HG02938 (cell line): ENCODE data around the gene ASB4.
"Not testable (repeated sequence)": the region's sequence is repeated elsewhere in the genome, so short reads cannot be mapped to it uniquely, and the experiment has no call there.

Experiments used
- ATAC-seq: cut with Tn5 transposase; IDR thresholded peaks from one replicate; pipeline ENCODE4 v1.9.1; 2021; ENCODE audit warnings: mild to moderate bottlenecking, moderate library complexity; ENCODE audit not compliant: unreplicated experiment

The ASB4 gene

DNA sequence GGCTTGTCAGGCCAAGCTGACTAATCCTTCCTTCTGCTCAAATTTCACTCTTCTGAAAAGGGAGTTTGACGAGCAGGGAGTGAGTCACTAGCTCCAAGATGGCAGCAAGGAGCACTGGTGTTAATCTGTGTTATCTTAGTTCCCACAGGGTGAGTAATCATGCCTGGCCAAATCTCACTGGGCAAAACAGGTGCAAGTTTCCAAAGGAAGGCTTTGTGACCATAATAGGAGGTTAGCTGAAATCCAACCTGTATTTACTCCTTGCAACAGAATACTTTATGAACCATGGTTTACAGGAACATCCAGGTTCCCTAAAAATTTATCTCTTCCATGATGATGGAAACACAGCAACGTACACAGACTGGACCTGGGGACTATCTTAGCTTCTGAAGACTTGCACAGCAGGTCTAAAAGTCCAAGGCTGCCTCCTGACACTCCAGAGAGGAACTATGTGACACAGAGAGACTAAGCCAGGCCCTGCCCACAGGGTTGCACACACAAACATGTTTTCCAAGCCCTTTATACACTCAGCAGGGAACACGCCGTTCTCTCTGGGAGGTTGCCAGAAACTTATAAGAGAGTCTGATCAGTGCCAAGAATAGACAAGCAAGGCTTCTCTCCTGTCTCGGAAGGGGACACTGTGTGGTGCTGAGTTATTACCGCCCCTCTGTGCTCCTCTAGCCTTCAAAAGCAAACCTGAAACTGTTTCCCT, 64.2 kb downstream of the ASB4 start:
- no peak for ATAC-seq

DNA sequence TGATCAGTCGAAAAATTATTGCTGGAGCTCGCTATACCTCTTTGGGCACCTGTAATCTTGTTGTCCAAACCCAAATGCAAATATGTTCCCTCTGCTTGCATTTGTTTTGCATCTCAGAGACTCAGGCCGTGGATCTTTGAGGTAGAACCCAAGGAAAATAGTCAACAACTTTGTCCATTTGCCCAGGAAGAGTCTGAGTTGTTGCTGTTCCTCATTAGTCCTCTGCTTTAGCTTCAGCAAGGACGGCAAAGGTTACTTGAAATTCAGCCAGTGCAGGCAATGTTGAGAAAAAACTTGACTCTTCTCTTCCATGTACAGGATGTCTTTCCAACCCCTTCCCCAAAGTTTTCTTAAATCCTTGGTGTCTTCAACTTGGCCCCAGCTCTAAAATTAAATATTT, 64.8 kb downstream of the ASB4 start:
- no peak for ATAC-seq

DNA sequence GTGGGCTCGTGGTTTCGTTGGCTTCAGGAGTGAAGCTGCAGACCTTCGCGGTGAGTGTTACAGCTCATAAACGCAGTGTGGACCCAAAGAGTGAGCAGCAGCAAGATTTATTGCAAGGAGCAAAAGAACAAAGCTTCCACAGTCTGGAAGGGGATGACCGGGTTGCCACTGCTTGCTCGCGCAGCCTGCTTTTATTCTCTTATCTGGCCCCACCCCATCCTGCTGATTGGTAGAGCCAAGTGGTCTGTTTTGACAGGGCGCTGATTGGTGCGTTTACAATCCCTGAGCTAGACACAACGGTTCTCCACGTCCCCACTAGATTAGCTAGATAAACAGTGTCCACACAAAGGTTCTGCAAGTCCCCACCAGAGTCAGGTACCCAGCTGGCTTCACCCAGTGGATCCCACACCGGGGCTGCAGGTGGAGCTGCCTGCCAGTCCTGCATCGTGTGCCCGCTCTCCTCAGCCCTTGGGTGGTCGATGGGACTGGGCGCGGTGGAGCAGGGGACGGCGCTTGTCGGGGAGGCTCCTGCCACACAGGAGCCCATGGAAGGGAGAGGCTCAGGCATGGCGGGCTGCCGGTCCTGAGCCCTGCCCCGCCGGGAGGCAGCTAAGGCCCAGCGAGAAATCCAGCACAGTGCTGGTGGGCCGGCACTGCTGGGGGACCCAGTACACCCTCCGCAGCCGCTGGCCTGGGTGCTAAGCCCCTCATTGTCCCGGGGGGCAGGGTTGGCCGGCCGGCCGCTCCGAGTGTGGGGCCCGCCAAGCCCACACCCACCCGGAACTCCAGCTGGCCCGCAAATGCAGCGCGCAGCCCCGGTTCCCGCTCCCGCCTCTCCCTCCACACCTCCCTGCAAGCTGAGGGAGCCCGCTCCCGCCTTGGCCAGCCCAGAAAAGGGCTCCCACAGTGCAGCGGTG, 66.5 kb downstream of the ASB4 start:
- ATAC-seq, result not testable (repeated sequence)

DNA sequence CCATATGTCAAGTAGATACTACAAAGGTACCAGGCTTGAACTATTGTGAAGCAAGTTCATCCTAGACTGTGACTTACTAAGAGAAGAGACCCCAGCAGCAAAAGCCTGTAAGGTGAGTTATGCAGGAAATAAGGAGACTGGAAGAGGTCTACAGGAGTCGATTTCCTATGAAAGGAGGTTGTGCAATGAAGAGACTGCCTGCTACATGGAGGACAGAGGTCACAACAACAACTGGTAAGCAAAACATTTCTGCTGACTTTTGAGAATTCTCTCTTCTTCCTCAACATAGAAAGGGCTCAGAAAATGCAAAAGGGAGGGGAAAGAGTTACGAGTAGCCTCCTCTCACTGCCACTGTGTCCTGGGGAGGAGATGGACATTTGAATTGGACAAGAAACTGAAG, 68.2 kb downstream of the ASB4 start:
- ATAC-seq, result no peak

DNA sequence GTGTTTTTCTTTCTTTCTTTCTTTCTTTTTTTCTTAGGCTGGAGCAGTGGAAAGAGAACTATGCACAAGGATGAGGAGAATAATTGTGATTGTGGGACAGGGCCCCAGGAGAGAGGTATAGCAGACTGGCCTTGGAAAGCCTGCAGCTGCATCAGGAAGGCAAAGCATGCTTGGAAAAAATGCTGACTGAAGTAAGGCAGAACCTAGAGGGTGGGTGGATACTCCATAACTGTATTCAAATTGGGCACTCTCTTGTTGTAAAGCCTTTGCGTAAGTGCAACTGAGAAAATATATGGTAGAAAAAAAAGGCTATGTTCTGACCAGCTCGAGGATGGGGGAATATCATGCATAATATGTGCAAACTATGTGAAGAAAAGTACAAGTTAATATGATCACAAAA, 71.0 kb downstream of the ASB4 start:
- no peak for ATAC-seq

DNA sequence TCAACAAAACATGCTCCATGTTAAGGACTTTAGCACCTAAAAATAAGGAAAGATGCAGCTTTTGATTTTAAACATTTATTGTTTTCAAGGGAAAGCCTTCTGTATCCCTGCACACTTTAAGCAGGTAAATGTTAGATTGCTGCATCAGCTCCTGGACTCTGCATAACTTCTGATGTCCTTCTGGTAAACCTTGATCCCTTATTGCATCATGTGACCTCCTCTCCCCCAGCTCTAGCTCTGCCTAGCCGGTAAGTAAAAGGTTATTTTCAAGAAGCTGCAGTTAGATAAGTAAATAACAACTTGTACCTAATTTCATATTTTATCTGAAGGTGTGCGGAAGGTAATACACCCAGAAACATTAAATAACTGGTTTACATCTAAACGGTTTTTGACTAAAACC, 73.1 kb downstream of the ASB4 start:
- ATAC-seq, result no peak

DNA sequence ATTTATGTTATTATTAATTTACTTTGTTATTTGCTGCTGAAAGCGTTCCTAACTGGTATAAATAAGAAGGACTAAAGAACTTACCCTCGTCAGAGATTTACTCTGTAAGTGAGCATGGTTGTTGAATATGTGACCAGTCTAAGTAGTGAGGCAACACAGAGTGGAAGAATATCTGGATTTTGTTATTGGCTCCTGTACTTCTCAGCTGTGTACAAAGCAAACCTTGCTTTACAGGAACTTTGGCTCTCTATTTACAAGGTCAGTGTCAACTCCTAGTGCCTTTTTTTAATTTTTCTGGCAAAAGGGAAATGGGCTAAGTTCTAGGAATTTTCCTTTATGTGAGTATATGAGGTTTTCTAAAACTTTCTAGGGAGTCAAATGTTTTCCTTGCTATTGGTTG, 74.9 kb downstream of the ASB4 start:
- no peak for ATAC-seq

DNA sequence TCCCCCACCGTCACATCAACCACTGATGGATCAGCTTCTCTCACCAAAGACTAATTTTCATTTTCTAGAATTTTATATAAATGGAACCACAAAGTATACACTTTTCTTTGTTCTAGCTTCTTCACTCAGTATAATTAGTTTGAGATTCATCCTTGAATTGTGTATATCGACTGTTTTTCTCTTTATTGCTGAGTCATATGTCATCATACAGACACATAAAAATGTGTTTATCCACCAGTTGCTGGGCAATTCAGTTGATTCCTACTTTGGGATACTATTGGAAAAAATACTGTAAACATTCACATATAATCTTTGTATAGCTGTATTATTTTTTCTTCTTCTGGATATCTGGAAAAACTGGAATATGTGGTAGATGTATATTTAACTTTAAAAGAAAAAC, 84.0 kb downstream of the ASB4 start:
- no peak for ATAC-seq

DNA sequence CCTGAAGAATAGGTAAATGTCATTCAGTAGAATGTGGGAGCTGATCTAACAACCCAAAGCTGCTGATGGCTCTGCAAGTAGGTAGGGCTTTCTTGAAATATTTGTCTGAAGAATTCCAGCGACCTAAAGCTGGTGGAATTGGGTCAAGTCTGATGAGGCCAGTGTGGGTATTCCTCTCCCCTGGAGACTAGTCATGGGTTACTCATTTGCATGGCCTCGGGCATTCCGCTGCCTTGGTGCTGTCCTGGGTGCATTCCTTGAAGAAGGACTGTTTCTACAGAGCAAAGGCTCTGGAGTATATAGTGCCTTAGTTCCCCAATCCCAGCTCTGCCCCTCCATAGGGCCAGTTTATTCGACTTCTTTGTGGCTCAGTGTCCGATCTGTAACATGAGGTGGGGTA, 91.4 kb downstream of the ASB4 start:
- ATAC-seq, result no peak

DNA sequence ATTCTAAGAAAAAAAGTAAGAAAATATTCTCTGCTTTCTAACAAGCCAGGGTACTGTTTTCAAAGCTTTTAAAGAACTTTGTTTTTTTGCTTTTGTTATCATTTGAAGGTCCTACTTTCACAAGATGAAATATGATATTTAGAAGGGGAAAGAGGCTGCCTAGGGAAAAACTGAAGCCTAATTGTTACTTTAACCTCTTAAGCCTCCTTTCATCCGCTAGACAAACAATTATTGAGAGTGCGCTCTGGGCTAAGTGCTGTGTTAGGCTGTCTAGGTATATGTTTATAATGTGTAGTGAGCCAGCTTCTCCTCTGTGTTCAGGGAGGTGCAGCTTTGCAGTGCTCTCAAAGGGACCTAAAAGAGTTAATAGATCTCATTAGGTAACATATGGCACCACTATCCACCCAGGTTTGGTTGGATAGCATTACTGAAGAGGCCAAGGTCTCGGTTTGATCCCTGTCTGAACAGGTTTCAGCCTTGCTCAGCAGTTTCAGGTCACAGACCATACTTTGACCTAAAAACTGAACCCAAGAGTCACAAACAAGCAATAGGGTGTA, 92.6 kb downstream of the ASB4 start:
- ATAC-seq, result no peak

DNA sequence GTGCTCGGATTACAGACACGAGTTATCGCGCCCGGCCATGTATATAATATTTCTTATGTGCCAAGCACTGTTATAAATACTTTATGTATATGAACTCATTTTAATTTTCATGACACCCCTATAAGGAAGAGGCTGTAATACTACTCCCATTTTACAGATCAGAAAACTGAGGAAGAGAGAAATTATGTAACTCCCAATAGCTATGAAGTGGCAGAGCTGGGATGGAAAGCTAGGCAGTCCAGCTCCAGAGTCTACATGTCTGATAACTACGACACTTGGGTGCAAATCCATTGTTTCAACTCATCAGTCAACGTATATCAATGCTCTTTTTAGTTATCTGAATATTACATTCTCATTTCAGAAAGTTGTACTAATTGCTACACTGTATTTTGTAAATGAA, 93.6 kb downstream of the ASB4 start:
- ATAC-seq, result no peak

DNA sequence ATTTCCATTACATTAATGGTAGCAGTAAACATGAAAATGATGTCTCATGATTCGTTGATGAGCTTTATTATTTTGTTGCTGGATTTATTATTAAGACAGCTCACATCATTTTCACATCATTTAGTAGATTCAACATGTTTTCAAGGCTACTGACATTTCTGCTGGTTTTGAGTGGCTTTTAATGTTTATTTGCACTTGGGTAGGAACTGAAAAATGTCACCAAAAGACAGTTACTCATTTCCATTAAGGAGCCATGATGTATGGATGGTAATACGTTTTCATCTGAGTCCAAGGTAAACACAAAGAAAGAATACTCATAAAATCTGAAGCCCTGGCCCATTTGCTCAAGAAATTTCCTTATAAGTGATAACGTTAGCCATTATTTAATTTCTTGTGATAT, 95.7 kb downstream of the ASB4 start:
- no peak for ATAC-seq

DNA sequence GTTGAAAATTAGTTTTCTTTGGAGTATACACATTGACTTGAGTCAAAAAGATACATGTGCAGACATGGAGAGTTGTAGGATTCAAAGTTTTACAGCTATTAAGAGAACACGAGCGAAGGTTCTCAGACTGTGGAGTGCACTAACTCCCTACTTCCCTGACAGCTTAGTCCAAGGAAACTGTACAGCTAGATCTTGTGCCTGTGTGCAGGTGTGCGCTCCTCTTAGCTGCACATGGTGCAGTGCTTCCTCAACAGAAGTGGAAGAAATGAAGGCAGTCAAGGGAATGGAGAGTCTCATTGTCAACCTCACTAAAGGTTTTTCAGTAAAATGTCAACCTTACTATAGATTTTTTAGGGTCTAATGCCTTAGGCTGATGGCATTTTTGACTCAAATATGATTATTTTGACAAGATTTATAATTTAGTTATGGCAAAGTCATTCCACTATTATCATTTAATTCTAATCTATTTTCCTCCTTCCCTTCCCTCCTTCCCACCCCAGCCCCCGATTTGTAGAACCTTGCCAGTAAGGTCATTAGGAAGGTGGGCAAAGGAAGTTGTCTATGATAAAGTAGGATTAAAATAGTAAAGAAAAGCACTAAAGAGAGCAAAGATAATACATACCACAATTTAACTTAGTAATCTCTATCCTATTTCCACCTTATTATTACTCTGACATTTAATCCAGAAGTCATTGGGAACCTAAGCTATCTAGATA, 97.0 kb downstream of the ASB4 start:
- no peak for ATAC-seq

DNA sequence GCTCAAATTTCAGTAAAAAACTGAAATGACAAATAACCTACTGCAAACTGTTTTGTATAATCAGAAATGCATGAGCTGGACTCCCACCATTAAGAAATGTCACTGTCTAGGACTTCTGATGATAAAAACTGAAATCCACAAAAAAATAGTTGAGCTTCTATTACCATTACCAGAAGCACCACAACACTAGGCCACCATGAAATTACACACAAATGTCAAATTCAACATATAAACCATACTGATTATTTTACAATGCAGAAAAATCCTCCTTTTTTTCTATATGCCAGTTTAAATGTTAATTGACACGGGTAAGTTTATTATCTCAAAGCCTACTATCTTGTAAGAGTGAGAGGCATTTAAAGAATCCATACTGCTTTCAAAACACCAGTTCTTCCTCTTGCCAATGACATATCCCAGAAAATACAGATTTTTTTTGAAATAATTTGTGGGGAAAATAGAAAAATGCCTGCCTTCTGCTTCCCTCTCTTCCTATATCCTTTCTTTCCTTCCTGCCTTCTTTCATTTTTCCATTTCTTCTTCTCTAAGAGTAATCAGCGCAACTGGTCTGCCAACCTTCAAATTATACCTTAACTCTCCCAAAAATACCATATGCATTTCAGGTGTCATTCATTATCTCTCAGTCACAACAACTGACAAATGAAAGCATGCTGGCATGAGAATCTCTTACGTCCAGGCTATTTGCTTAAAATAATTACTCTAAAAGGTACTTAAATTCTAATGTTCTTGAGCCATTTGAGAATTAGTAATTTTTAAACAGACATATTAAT, 98.3 kb downstream of the ASB4 start:
- ATAC-seq, result no peak

DNA sequence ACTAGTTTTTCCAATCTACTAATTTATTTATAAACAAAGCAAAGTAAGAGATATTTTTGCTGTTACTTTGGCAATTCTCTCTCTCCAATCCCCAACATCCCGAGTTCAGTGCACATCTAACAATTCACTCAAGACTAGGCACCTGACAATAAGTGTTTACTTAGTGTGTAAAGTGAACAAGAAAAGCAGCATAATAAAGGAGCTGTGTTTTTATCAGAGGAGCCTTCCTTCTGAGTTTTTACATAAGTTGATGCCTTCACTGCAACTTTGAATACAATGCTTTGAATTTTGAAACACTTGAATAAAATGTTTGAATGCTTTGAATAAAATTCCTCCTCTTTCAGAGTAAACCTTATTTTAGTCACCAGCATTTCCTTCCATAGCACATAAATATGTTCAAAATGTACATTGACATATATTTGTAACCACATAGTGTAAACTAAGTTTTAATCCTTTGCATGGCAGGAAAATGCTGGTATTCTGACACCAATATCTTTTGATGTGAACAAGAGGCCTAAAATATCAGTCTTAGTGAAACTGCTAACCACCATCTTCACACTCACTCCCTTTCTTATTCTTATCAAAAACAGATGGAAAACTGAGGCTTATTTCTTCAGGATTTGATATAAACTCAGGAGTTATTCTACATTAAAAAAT, 99.2 kb downstream of the ASB4 start:
- no peak for ATAC-seq

DNA sequence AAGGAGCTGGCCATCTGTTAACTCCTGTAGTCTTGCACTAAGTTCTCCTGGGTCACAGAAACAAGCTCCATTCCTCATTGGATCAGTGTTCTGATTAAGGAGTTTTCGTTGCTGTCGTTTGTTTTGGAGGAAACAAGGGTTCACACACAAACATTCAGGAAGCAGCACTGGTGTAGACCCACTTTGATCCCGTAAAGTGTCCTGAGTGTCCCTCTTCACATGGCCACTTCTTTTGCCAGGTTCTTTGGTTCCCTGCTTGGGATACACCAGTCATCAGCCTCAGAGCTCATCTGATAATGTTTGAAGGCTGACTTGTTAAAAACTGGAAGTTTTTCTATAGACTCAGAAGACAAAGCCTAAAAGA, 99.7 kb downstream of the ASB4 start:
- ATAC-seq, result no peak

DNA sequence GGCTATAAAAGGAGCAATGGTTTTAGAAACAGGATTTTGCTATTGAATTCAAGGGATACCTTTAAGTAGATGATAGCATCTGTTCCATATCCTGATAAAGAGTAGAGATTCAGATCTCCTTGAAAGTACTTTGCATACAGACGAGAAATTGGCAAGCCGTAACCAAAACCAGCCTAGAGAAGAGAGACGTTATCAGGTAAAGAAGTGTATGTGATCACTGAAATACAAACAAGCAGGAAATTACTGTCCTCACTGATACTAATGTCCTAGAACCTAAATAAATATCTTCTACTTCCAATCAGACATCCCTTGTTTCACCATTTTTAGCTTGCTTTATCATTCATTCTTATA, 101.2 kb downstream of the ASB4 start:
- no peak for ATAC-seq

DNA sequence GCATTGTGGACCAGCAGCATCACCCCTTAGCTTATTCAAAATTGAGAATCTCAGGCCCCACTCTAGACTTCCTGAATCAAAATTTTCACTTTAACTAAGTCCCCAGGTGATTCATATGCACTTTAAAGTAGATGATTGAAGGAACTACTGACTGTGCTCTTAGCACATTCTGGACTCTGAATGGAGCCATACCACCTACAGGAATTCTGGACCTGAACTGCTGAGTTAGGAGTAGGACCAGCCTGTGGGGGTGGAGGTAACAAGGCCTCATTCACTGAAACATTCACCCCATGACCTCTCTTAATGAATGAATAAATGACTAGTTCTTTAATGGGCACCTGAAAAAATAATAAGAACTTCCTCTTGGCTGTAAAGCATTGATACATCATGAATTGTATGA, 103.3 kb downstream of the ASB4 start:
- no peak for ATAC-seq

DNA sequence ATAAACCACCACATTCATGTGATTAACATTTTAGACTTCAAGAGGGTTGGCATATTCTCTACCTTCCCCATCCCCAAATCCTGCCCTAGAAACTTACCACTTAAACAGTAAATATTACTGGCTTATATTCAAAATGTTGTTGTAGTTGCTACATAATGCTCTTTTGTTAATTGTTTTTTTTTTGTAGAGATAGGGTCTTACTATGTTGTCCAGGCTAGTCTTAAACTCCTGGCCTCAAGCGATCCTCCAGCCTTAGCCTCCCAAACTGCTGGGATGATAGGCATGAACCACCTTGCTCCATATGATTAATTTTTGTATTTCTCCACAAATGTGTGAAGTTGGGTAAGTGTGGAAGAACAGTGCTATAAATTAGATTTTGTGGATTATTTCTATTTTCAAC, 104.0 kb downstream of the ASB4 start:
- ATAC-seq, result no peak
